ENCODE results near the gene MRPS27. TPM values are rescaled to one million over a fixed set of nuclear protein-coding genes. Genes with fewer than 3 reads are reported as not detected.
"Not testable (repeated sequence)": the region's sequence is repeated elsewhere in the genome, so short reads cannot be mapped to it uniquely, and the experiment has no call there.

MRPS27 gene
- total and polyA plus RNA-seq, 11 donors: 31.9 to 94.1 (median 67.9) TPM

DNA sequence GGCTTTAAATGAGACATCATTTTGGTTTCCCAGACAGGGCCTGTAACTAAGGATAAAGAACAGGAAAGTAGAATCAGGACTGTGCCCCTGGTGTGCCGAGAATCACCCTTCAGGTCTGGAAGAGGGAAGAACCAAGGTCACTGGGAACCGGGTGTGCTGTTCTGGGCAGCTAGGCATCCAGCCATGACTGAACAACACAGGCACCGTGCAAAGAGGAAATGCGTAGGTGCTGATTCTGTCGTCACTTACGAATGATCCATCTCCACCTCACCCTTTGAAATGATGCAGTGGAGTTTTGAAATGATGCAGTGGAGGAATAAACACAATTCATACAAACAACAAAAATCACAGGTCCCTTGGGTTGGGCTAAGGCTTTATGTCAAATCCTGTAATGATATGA, 148.4 kb downstream of the MRPS27 start:
- 51 to 60% (median 54%) methylated on average over 6 of the region's 6 CpGs for WGBS, 4 donors
- ATAC-seq: peak; percentile 88 to 93 (median 91)

DNA sequence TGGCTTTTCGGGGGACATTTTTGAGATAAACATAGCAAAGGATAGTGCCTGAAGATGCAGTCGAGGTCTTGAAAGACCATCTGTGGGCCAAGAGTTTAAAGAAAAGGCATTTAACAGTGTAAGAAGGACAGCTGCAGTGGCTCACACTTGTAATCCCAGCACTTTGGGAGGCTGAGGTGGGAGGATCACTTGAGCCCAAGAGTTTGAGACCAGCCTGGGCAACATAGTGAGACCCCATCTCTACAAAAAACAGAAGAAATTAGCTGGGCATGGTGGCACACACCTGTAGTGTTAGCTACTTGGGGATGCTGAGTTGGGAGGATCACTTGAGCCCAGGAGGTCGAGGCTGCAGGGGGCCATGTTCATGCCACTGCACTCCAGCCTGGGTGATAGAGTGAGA, 148.9 kb downstream of the MRPS27 start:
- Histone ChIP-seq H3K36me3 (peaks cover 0 to 11% (median 0%) of the 10 kb centered on the region in 9 donors), H3K4me1 (peaks cover 0 to 31% (median 17%) of the 10 kb centered on the region in 12 donors), H3K27ac (peak overlapping the region in 3 of 12 donors; percentile 30 to 45 (median 44))
- WGBS, 4 donors: 93 to 99% (median 97%) methylated on average over 3 of the region's 3 CpGs
- DNase-seq; H3K9me3 ChIP-seq; H3K27me3 ChIP-seq; intact Hi-C loops (cut with DNase I); ATAC-seq; H3K4me3 ChIP-seq: not testable (repeated sequence)

More for the DNA sequence above, 148.4 kb downstream of the MRPS27 start:
- no peak for TF ChIP-seq POLR2A (IDR thresholded peaks at IDR 0.05)
- TF ChIP-seq, protein P1, sequence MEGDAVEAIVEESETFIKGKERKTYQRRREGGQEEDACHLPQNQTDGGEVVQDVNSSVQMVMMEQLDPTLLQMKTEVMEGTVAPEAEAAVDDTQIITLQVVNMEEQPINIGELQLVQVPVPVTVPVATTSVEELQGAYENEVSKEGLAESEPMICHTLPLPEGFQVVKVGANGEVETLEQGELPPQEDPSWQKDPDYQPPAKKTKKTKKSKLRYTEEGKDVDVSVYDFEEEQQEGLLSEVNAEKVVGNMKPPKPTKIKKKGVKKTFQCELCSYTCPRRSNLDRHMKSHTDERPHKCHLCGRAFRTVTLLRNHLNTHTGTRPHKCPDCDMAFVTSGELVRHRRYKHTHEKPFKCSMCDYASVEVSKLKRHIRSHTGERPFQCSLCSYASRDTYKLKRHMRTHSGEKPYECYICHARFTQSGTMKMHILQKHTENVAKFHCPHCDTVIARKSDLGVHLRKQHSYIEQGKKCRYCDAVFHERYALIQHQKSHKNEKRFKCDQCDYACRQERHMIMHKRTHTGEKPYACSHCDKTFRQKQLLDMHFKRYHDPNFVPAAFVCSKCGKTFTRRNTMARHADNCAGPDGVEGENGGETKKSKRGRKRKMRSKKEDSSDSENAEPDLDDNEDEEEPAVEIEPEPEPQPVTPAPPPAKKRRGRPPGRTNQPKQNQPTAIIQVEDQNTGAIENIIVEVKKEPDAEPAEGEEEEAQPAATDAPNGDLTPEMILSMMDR (IDR thresholded peaks at IDR 0.05): no peak
- H3K4me3 ChIP-seq: no peak overlapping the region
- H3K4me1 ChIP-seq: peaks cover 0 to 26% (median 13%) of the 10 kb centered on the region in 12 donors
- H3K9me3 ChIP-seq: no peaks in the 10 kb centered on the region
- intact Hi-C loops (cut with DNase I): no loop called here
- H3K27me3 ChIP-seq: no peaks in the 10 kb centered on the region
- H3K36me3 ChIP-seq: peaks cover 0 to 11% (median 0%) of the 10 kb centered on the region in 9 donors
- H3K27ac ChIP-seq: peak overlapping the region in 3 of 12 donors; percentile 44 to 48 (median 45)
- peak in 4 of 5 donors; percentile 37 to 76 (median 37) for DNase-seq

DNA sequence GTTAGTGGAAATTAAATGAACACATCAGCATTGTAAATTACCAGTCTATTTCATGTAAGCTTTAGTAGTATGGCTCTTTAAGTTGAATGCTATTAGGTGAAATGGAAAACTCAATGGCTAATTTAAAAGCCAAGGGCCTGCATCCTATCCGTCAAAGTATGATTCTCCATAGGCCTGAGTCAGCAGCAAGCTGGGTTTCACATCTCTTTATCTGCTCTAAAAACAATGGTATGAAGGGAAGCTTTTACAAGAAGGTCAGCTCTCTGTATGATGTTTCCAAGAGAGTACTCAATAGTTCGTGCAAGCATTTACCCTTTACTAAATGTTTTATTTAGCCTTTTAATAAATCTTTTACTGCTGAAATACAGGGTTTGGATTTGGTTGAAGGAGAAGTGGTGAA, 149.9 kb downstream of the MRPS27 start:
- Histone ChIP-seq H3K4me1 (peaks cover 0 to 41% (median 19%) of the 10 kb centered on the region in 12 donors), H3K4me3 (no peak overlapping the region), H3K9me3 (no peaks in the 10 kb centered on the region), H3K36me3 (peaks cover 0 to 1% (median 0%) of the 10 kb centered on the region in 9 donors), H3K27me3 (no peaks in the 10 kb centered on the region), H3K27ac (no peak overlapping the region)
- intact Hi-C loops (cut with DNase I): no loop called here
- DNase-seq (no peak), ATAC-seq (no peak)
- 83 to 87% (median 86%) methylated on average over 2 of the region's 2 CpGs for WGBS, 4 donors
- TF ChIP-seq, protein P1 (IDR thresholded peaks at IDR 0.05): no peak
- TF ChIP-seq POLR2A (IDR thresholded peaks at IDR 0.05): no peak

Small RNAs within 50 kb of the gene (microRNA-seq; reads per million reads assigned to microRNA genes)
- 0 reads per million in 4 donors for gene MIR4803

Other genes with a start within 250 kb of the MRPS27 start
- 100 to 1,000 TPM in 7 of 9 donors, 10 to 100 TPM in 2; 52.4 to 603 (median 148) TPM for gene MAP1B, start 212.8 kb downstream of the MRPS27 start, total RNA-seq
- 10 to 100 TPM; 10.1 to 29.6 TPM for gene MAP1B, start 212.8 kb downstream of the MRPS27 start, polyA plus RNA-seq
- gene PTCD2, start 133 bp upstream of the MRPS27 start, total RNA-seq: 10 to 100 TPM in 8 of 9 donors, 1 to 10 TPM in 1; 7.3 to 21.5 (median 16.1) TPM
- 1 to 10 TPM; 5.3 to 6.7 TPM for gene PTCD2, start 133 bp upstream of the MRPS27 start, polyA plus RNA-seq
- 10 to 100 TPM in 2 of 9 donors, 1 to 10 TPM in 7; 3.9 to 18.5 (median 6.1) TPM for gene ZNF366, start 187.2 kb upstream of the MRPS27 start, total RNA-seq
- 1 to 10 TPM; 2.1 to 4.4 TPM for gene ZNF366, start 187.2 kb upstream of the MRPS27 start, polyA plus RNA-seq